HepG2 (cell line): ENCODE data around the gene MYOZ3. TPM values are rescaled to one million over a fixed set of nuclear protein-coding genes. Genes with fewer than 3 reads are reported as not detected.

Experiments used
- JUND ChIP-seq: sonication (generic); formaldehyde crosslinking; IDR thresholded peaks from 2 replicates; pipeline ENCODE4 v1.8.0; 2022; ENCODE audit warnings: mild to moderate bottlenecking, missing genetic modification reagents
- NKX3-1 ChIP-seq: sonication (generic); formaldehyde crosslinking; IDR thresholded peaks from 2 replicates; pipeline ENCODE4 v1.5.0; 2020; ENCODE audit warnings: missing genetic modification reagents
- RNF2 ChIP-seq: fragments of 450-650 bp; conservative IDR thresholded peaks from 2 replicates; pipeline ENCODE4 v1.6.1; 2016; ENCODE audit warnings: low read depth
- ZNF501 ChIP-seq: sonication (generic); formaldehyde crosslinking; IDR thresholded peaks from 2 replicates; pipeline ENCODE4 v1.5.1; 2020; ENCODE audit warnings: mild to moderate bottlenecking, moderate library complexity, missing genetic modification reagents
- ZNF737 ChIP-seq: sonication (generic); formaldehyde crosslinking; IDR thresholded peaks from 2 replicates; pipeline ENCODE4 v1.5.0; 2020; ENCODE audit warnings: missing genetic modification reagents, mild to moderate bottlenecking, borderline replicate concordance
- polyA plus RNA-seq, 8 experiments: library from polyadenylated mRNA; depleted of rRNA in 3 of 8; stranded (reverse) in 7 of 8; unstranded in 1 of 8; fragments of >200 nt; fragmentation: Illumina TruSeq in 4 of 8; extraction: Trizol in 4 of 8; gene quantifications; 2 replicates each; pipeline versions ENCODE4 v1.2.1 to v1.2.3, GENCODE V29; 2011 to 2016; ENCODE audit warnings: low read depth in 4 of 8, missing spikeins in 1 of 8, mixed read lengths in 1 of 8; ENCODE audit not compliant: insufficient read depth in 1 of 8
- total RNA-seq, 5 experiments: library from RNA; depleted of rRNA; stranded (reverse); fragments of >200 nt; fragmentation: Illumina TruSeq; extraction: Trizol; gene quantifications; 2 replicates each; pipeline ENCODE4 v1.2.3, GENCODE V29; 2016; ENCODE audit warnings: low read depth in 1 of 5
- TF ChIP-seq, protein P1 (sequence below): IDR thresholded peaks from 2 replicates; pipeline ENCODE4 v1.6.1; 2012; ENCODE audit warnings: low read depth, low read length, improper control_type of control experiment
- TF ChIP-seq, protein P2 (sequence below): sonication (generic); formaldehyde crosslinking; IDR thresholded peaks from 2 replicates; pipeline ENCODE4 v1.4.0; 2020; ENCODE audit warnings: missing genetic modification reagents, borderline replicate concordance
- TF ChIP-seq, protein P3 (sequence below): sonication (generic); formaldehyde crosslinking; IDR thresholded peaks from 2 replicates; pipeline ENCODE4 v1.4.0; 2020; ENCODE audit warnings: mild to moderate bottlenecking, low read depth, missing genetic modification reagents

MYOZ3 gene
- total and polyA plus RNA-seq, 2 of the 13 experiments (the other 11 are each of a cell fraction or from before 2014, with no cell fraction given), result 0.05 TPM; not detected in 1

DNA sequence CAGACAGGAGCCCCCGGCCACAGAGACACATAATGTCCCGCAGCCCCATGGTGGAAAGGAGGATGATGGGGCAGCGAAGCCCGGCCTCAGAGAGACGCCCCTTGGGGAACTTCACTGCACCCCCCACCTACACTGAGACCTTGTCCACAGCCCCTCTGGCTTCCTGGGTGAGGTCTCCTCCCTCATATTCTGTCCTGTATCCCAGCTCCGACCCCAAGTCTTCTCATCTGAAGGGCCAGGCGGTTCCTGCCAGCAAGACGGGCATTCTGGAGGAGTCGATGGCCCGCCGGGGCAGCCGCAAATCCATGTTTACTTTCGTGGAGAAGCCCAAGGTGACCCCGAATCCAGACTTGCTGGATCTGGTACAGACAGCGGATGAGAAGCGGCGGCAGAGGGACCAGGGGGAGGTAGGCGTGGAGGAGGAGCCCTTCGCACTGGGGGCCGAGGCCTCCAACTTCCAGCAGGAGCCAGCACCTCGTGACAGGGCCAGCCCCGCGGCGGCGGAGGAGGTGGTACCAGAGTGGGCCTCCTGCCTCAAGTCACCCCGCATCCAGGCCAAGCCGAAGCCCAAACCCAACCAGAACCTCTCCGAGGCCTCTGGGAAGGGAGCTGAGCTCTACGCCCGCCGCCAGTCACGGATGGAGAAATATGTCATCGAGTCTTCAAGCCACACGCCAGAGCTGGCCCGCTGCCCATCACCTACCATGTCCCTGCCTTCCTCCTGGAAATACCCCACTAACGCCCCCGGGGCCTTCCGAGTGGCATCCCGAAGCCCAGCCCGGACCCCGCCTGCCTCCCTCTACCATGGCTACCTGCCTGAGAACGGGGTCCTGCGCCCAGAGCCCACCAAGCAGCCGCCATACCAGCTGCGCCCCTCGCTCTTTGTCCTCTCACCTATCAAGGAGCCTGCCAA, 11.7 kb upstream of the MYOZ3 start (continued):
- TF ChIP-seq, protein P1, sequence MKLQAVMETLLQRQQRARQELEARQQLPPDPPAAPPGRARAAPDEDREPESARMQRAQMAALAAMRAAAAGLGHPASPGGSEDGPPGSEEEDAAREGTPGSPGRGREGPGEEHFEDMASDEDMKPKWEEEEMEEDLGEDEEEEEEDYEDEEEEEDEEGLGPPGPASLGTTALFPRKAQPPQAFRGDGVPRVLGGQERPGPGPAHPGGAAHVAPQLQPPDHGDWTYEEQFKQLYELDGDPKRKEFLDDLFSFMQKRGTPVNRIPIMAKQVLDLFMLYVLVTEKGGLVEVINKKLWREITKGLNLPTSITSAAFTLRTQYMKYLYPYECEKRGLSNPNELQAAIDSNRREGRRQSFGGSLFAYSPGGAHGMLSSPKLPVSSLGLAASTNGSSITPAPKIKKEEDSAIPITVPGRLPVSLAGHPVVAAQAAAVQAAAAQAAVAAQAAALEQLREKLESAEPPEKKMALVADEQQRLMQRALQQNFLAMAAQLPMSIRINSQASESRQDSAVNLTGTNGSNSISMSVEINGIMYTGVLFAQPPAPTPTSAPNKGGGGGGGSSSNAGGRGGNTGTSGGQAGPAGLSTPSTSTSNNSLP, result no peak
- TF ChIP-seq ZNF501 (CRISPR knock-in tag) (no peak), JUND (CRISPR knock-in tag) (no peak), NKX3-1 (CRISPR knock-in tag) (no peak), ZNF737 (CRISPR knock-in tag) (no peak), RNF2 (no peak)
- TF ChIP-seq, protein P2, sequence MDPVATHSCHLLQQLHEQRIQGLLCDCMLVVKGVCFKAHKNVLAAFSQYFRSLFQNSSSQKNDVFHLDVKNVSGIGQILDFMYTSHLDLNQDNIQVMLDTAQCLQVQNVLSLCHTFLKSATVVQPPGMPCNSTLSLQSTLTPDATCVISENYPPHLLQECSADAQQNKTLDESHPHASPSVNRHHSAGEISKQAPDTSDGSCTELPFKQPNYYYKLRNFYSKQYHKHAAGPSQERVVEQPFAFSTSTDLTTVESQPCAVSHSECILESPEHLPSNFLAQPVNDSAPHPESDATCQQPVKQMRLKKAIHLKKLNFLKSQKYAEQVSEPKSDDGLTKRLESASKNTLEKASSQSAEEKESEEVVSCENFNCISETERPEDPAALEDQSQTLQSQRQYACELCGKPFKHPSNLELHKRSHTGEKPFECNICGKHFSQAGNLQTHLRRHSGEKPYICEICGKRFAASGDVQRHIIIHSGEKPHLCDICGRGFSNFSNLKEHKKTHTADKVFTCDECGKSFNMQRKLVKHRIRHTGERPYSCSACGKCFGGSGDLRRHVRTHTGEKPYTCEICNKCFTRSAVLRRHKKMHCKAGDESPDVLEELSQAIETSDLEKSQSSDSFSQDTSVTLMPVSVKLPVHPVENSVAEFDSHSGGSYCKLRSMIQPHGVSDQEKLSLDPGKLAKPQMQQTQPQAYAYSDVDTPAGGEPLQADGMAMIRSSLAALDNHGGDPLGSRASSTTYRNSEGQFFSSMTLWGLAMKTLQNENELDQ (CRISPR knock-in tag), result no peak
- TF ChIP-seq, protein P3, sequence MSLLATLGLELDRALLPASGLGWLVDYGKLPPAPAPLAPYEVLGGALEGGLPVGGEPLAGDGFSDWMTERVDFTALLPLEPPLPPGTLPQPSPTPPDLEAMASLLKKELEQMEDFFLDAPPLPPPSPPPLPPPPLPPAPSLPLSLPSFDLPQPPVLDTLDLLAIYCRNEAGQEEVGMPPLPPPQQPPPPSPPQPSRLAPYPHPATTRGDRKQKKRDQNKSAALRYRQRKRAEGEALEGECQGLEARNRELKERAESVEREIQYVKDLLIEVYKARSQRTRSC, result no peak
